Mucosa of rectum (tissue), 2 donors: ENCODE data around the gene NPR2.

Experiments
- H3K27ac ChIP-seq, 2 donors: one replicate each; pipeline ENCODE4 v1.7.0; 2013; ENCODE audit warnings: inconsistent platforms in 2 of 2, low read depth in 2 of 2, low read length in 2 of 2
- H3K27me3 ChIP-seq, 2 donors: one replicate each; pipeline ENCODE4 v1.7.0; 2013; ENCODE audit warnings: low read length in 2 of 2; ENCODE audit not compliant: control insufficient read depth in 2 of 2, insufficient read depth in 2 of 2
- H3K36me3 ChIP-seq, 2 donors: one replicate each; pipeline ENCODE4 v1.7.0; 2013; ENCODE audit warnings: low read length in 2 of 2; ENCODE audit not compliant: control insufficient read depth in 2 of 2, insufficient read depth in 2 of 2
- H3K4me1 ChIP-seq, 2 donors: one replicate each; pipeline ENCODE4 v1.7.0; 2013; ENCODE audit warnings: low read length in 2 of 2, mild to moderate bottlenecking in 1 of 2; ENCODE audit not compliant: control insufficient read depth in 2 of 2, insufficient read depth in 2 of 2
- H3K4me3 ChIP-seq, 2 donors: one replicate each; pipeline ENCODE4 v1.7.0; 2013; ENCODE audit warnings: low read length in 2 of 2
- H3K9ac ChIP-seq, 2 donors: one replicate each; pipeline ENCODE4 v1.7.0; 2013; ENCODE audit warnings: low read length in 2 of 2, low read depth in 1 of 2, mild to moderate bottlenecking in 1 of 2
- H3K9me3 ChIP-seq, 2 donors: one replicate each; pipeline ENCODE4 v1.7.0; 2013; ENCODE audit warnings: low read length in 2 of 2; ENCODE audit not compliant: control insufficient read depth in 2 of 2
- donor health status: healthy.
- donor health status: Normal muscosa, but diverticular disease.

NPR2 gene

DNA sequence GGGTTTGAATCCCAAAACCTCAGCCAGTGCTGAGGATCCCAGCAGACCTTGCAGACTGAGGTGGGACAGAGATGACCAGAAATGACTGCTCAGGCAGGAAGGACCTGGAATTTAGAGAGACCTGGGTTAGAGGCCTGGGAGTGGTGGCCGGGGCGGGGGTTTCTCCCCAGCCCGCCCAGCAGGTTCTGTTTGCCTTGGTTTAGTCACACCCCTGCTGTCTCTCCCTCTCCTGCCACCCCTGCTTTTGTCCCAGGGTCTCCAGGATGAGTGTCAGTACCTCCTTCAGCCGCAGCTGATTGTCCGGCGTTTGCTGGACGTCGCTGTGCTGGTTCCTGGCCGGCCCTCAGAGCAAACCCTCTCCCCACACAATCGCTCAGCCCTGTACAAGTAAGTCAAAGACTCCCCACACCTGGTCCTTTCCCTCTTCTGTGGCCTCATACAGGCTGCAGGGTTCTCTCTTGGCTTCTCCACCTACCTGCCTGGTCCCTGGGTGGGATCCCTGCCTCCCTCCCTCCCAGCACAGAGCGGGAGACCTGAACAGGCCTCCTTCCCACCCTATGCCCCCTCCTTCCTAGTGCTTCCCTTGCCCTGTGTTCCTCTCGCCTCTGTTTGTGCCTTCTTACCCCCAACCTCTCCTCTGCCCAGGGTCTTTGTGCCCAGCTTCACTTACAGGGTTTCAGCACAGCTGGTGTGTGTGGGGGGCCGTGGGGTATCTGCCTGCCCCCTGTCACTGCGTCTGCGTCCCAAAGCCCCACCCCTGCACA, 49.7 kb downstream of the NPR2 start:
- Histone ChIP-seq H3K36me3 (no peaks in the 10 kb centered on the region), H3K9me3 (no peaks in the 10 kb centered on the region), H3K9ac (no peak overlapping the region), H3K4me3 (no peak overlapping the region), H3K27ac (no peak overlapping the region), H3K27me3 (no peaks in the 10 kb centered on the region), H3K4me1 (peaks cover 2 to 13% of the 10 kb centered on the region in 2 donors)

GRCh38 chr9:35841645-35841900, 50.2 kb downstream of the NPR2 start:
- H3K9me3 ChIP-seq: no peaks in the 10 kb centered on the region
- H3K27me3 ChIP-seq: no peaks in the 10 kb centered on the region
- H3K4me3 ChIP-seq: no peak overlapping the region
- no peak overlapping the region for H3K27ac ChIP-seq
- H3K4me1 ChIP-seq: peaks cover 2 to 12% of the 10 kb centered on the region in 2 donors
- peaks cover 0 to 2% of the 10 kb centered on the region in 2 donors for H3K36me3 ChIP-seq
- no peak overlapping the region for H3K9ac ChIP-seq

DNA sequence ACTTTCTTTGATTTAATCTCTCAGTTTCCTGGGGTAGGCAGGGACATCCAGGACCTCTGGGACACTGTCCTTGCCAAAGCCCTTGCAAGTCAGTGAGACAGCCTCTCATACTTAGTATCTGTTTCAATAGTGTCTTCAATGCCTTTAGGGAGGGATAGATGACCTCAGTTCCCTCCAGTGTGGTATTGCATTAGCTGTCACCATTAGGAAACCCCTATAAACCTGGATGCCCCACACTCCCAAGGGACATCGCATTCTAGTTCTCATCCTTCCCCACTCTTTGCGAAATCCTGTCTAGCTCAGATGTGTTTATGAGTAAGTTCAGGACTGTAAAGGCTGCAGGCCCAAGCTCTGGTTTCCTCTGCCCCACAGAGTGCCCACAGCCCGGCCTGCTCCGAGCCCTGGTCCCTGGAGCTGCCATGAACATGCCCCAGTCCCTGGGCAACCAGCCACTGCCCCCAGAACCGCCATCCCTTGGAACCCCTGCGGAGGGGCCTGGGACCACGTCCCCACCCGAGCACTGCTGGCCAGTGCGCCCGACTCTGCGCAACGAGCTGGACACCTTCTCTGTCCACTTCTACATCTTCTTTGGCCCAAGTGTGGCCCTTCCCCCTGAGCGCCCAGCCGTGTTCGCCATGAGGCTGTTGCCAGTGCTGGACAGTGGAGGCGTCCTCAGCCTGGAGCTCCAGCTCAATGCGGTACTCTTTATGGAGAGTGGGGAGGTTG, 50.8 kb downstream of the NPR2 start:
- H3K27me3 ChIP-seq: no peaks in the 10 kb centered on the region
- no peaks in the 10 kb centered on the region for H3K9me3 ChIP-seq
- H3K36me3 ChIP-seq: peaks cover 6 to 7% of the 10 kb centered on the region in 2 donors
- H3K4me1 ChIP-seq: peaks cover 2 to 12% of the 10 kb centered on the region in 2 donors
- no peak overlapping the region for H3K4me3 ChIP-seq
- H3K9ac ChIP-seq: no peak overlapping the region
- H3K27ac ChIP-seq: no peak overlapping the region

GRCh38 chr9:35842795-35843194, 51.4 kb downstream of the NPR2 start:
- no peaks in the 10 kb centered on the region for H3K27me3 ChIP-seq
- H3K36me3 ChIP-seq: peaks cover 9 to 10% of the 10 kb centered on the region in 2 donors
- no peaks in the 10 kb centered on the region for H3K9me3 ChIP-seq
- H3K4me3 ChIP-seq: no peak overlapping the region
- H3K27ac ChIP-seq: no peak overlapping the region
- H3K4me1 ChIP-seq: peaks cover 2 to 12% of the 10 kb centered on the region in 2 donors
- H3K9ac ChIP-seq: no peak overlapping the region

DNA sequence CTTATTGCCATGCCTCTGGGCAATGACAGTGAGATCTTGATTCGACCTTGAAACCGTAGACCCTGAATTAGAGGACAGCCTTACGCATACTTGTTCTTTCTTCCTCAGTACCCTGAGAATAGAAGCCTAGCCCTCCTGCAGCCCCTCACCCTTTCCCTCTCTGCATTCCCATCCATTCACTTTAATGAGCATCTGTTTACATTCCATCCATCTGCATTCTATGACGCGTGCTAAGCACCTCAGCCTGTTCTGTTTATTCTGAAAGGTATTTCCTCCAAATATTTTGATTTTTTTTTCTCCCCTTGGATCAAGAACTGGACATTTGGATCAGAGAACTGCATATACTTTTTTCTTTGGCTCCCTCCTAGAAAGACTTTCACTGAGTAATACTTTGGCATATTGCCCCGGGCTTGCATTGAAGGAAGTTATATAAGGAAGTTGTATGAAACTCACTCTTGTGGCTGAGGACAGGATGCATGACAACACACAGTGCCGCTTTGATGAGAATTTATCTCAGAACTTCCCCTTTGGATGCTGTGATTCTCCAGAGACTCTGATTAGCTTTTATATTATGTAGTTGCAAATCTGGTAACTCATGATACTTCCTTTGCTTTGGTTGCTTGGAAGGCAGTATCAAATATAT, 53.4 kb downstream of the NPR2 start:
- Histone ChIP-seq H3K27ac (peak overlapping the region; percentile 7 to 51), H3K9ac (no peak overlapping the region), H3K27me3 (no peaks in the 10 kb centered on the region), H3K4me1 (peaks cover 2 to 12% of the 10 kb centered on the region in 2 donors), H3K4me3 (no peak overlapping the region), H3K9me3 (no peaks in the 10 kb centered on the region), H3K36me3 (peaks cover 9 to 10% of the 10 kb centered on the region in 2 donors)

- Histone ChIP-seq H3K4me1 (peaks cover 2 to 12% of the 10 kb centered on the region in 2 donors), H3K9me3 (no peaks in the 10 kb centered on the region), H3K36me3 (peaks cover 9 to 10% of the 10 kb centered on the region in 2 donors), H3K27me3 (no peaks in the 10 kb centered on the region), H3K27ac (no peak overlapping the region), H3K9ac (no peak overlapping the region), H3K4me3 (no peak overlapping the region)
These were observed 54.7 kb downstream of the NPR2 start for GRCh38 chr9:35845824-35846771.

DNA sequence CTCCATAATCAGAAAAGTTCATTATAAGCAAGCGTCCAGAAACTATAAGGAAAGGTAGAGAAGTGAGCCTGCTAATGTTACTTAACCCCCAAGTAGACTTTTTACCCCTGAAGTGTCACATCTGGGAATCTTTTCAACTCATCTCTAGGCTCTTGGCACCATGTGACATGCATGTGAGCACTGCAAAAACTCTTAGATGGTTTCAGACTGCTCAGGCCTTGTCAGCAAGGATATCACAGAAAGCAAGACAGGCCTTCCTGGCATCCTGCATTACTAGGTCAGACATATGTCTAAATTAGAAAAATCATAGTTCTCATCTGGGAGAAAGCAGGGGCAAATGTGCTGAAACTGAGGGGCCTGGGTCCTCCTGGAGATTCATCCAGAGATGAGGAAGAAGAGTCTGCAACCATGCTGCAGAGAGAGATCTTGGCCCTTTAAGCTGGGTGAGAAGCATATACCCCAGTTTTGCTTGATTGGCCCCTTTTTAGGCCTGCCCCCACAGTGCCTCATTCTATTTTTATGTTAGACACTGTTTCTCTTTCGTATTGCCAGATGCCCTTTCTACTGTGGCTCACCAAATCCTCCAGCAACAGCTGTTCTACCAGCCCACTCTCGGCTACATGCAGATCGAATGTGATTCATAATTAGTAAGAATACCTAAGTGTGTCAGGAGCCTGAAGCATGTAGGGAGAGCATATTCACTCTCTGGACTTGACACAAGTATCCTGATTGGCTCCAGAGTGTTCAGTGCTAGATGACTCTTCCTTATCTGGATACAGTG, 56.6 kb downstream of the NPR2 start:
- Histone ChIP-seq H3K4me1 (peaks cover 2 to 10% of the 10 kb centered on the region in 2 donors), H3K9me3 (no peaks in the 10 kb centered on the region), H3K27ac (peak overlapping the region in 1 of 2 donors; percentile 16), H3K36me3 (peaks cover 9 to 10% of the 10 kb centered on the region in 2 donors), H3K27me3 (no peaks in the 10 kb centered on the region), H3K9ac (no peak overlapping the region), H3K4me3 (no peak overlapping the region)

- H3K36me3 ChIP-seq: peaks cover 2% of the 10 kb centered on the region in 2 donors
- no peaks in the 10 kb centered on the region for H3K4me1 ChIP-seq
- H3K4me3 ChIP-seq: no peak overlapping the region
- no peak overlapping the region for H3K27ac ChIP-seq
- no peaks in the 10 kb centered on the region for H3K27me3 ChIP-seq
- H3K9me3 ChIP-seq: no peaks in the 10 kb centered on the region
- H3K9ac ChIP-seq: no peak overlapping the region
These were observed 61.0 kb downstream of the NPR2 start for GRCh38 chr9:35852267-35852815.
